Stomach (tissue), 4 donors: Measurements from ENCODE around the gene CYP2R1.

Experiments used
- POLR2A ChIP-seq, 4 donors: fragments of 450-650 bp; IDR thresholded peaks; one replicate each; pipeline ENCODE4 v1.6.1; 2016; ENCODE audit warnings: antibody characterized with exemption in 4 of 4, control low read depth in 2 of 4, mild to moderate bottlenecking in 1 of 4, moderate library complexity in 1 of 4
- POLR2AphosphoS5 ChIP-seq, 3 donors: sonication (generic); formaldehyde crosslinking; IDR thresholded peaks; one replicate each; pipeline ENCODE4 v1.6.1; 2016; ENCODE audit warnings: antibody characterized with exemption in 3 of 3
- TF ChIP-seq, protein P1 (sequence below), 7 experiments: fragments of 450-650 bp in 4 of 7; fragments of 200-600 bp in 3 of 7; sonication (generic) in 3 of 7; IDR thresholded peaks; one replicate each; pipeline ENCODE4 v1.5.1; 2016 to 2019; ENCODE audit warnings: antibody characterized with exemption in 7 of 7, control low read depth in 2 of 7, mild to moderate bottlenecking in 1 of 7

DNA sequence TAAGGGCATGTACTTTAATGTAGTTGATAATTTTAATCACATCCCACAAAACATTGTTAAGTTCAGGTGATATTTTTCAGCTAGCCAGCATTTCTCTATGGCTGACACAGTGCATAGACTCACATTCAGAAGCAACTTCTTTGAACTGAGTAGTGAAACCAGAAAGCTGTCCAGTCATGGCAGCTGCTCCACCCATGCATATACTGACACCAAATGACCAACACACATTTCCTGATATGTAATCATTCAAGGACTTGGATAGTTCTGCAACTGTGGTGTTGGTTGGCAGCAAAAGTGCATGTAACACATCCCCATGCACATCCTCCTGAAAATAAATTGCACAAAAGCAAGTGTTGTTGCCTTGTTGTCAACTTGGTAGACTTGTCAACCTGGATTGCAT lies 40.4 kb upstream of the CYP2R1 start:
- TF ChIP-seq POLR2A (IDR thresholded peaks at IDR 0.05) (no peak), POLR2AphosphoS5 (IDR thresholded peaks at IDR 0.05) (no peak)
- TF ChIP-seq, protein P1, sequence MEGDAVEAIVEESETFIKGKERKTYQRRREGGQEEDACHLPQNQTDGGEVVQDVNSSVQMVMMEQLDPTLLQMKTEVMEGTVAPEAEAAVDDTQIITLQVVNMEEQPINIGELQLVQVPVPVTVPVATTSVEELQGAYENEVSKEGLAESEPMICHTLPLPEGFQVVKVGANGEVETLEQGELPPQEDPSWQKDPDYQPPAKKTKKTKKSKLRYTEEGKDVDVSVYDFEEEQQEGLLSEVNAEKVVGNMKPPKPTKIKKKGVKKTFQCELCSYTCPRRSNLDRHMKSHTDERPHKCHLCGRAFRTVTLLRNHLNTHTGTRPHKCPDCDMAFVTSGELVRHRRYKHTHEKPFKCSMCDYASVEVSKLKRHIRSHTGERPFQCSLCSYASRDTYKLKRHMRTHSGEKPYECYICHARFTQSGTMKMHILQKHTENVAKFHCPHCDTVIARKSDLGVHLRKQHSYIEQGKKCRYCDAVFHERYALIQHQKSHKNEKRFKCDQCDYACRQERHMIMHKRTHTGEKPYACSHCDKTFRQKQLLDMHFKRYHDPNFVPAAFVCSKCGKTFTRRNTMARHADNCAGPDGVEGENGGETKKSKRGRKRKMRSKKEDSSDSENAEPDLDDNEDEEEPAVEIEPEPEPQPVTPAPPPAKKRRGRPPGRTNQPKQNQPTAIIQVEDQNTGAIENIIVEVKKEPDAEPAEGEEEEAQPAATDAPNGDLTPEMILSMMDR (IDR thresholded peaks at IDR 0.05), result no peak
